Smooth muscle cell of the coronary artery (primary cell): ENCODE results near the gene PPAN. TPM values are rescaled to one million over a fixed set of nuclear protein-coding genes. Genes with fewer than 3 reads are reported as not detected.

Experiments
- total RNA-seq: library from RNA; depleted of rRNA; stranded (reverse); fragments of >200 nt; gene quantifications from 2 replicates; pipeline ENCODE4 v1.2.3, GENCODE V29; 2014; ENCODE audit warnings: low replicate concordance

The PPAN gene, protein sequence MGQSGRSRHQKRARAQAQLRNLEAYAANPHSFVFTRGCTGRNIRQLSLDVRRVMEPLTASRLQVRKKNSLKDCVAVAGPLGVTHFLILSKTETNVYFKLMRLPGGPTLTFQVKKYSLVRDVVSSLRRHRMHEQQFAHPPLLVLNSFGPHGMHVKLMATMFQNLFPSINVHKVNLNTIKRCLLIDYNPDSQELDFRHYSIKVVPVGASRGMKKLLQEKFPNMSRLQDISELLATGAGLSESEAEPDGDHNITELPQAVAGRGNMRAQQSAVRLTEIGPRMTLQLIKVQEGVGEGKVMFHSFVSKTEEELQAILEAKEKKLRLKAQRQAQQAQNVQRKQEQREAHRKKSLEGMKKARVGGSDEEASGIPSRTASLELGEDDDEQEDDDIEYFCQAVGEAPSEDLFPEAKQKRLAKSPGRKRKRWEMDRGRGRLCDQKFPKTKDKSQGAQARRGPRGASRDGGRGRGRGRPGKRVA
- total RNA-seq = 25.2 and 32.5 TPM in 2 replicates

DNA sequence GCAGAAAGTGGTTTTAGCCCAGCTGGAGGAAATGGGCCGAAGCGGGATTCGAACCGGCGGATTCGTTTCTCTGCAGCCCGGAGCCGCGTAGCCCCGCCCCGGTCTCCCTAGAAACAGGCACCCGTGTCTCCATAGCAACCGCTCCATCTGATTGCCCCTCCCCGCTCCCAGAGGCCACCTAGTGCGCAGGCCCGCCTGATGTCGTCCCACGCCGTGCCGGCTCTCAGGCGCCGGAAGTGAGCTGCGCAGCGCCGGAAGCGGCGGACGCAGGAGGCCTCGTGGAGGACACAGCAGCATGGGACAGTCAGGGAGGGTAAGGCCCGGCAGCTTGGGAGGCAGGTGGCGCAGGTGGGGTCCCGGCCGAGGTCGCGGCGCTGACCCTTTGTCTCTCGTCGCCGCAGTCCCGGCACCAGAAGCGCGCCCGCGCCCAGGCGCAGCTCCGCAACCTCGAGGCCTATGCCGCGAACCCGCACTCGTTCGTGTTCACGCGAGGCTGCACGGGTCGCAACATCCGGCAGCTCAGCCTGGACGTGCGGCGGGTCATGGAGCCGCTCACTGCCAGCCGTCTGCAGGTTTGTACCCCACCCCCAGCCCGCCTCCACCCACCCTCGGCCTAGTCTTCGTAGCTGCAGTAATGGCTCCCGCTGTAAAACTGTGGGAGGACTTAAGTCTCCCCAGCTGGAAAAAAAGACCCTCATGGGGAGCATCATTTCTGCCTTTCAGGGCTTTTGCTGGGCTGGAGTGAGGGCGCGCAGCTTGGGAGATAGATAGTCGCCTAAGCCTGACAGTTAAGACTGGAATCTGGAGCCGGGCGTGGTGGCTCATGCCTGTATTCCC lies at the start of gene PPAN:
Gene PPAN, plus strand, starts transcription at position 263 of the 837 bp plus-strand sequence. Its CDS starts 33 bp downstream, at position 296.

DNA sequence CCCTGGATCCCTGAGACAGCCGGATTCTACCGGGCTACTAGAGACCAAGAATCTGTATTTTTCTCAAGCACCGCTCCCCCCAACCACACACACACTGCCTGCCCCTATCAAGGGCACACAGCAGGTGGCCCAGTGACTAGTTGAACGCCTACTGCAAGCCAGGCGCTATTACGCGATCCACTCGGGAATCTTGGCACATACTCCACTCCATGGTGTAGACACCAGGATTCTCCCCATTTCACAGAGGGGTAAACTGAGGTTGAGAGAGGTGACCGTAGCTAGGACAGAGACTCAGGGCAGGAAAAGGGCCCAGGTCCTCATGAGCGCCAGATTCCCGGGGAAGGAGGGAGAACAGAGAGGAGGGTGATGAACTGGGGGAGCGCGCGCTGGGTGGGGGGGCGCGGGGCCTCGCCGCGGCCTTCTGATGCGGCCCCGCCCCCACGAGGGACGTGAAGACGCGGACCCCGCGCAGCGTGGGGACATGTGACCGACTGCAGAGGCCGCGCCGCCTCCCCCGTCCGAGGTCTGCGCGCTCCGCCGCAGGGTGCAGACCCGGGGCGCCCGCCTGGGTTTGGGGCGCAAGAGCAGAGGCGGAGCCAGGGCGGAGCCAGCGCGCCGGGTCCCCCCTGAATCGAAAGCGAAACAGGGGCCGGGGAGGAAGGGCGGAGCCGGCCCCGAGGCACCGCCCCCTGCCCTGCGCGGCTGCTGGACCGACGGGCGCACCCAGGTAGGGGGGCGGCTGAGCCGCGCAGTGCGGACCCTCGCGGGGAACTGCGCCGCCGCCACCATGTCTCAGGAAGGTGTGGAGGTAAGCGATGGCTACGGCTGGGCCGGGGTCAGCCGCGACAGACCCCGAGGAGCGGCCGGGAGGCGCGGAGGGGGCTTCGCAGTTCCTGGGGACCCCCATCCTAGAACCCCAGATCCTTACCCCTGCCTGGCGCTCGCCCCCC lies 20.2 kb upstream of the PPAN start, which contains the start of gene SHFL:
Gene SHFL, plus strand, starts transcription at position 677 of the 950 bp plus-strand sequence. Its CDS starts 111 bp downstream, at position 788.

DNA sequence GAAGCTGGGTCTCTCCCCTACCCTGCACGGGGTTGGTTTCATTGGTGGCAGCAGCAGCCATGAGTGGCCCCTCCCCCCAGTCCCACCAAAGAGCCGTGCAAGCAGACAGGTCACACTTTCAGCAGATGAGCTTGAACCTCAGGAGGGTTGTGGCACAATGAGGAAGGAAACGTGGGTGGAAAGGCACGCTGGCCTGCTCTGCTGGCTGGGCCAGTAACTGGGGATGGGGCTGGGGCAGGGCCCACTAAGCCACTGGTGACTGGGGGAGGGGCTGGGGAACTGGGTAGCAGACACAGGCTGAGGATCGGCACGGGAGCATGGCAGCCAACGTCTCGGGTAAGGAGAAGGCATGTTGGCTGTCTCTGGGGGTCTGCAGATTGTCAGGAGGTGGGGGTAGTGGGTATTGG lies 5.2 kb downstream of the PPAN start, which contains the start of gene P2RY11:
Gene P2RY11, plus strand, starts transcription at position 289 of the 407 bp plus-strand sequence. Its CDS starts 29 bp downstream, at position 318.

Other genes starting within 250 kb of the PPAN start
- gene OLFM2, start 169.8 kb upstream of the PPAN start, total RNA-seq = 1.4 and 16.1 TPM in 2 replicates
- gene COL5A3, start 95.9 kb upstream of the PPAN start, total RNA-seq = 0.38 and 4.3 TPM in 2 replicates
- gene RDH8, start 92.9 kb upstream of the PPAN start, total RNA-seq = not detected in 2 replicates
- 16.0 and 22.7 TPM in 2 replicates for gene SHFL, start 20.0 kb upstream of the PPAN start, total RNA-seq
- gene ANGPTL6, start 3.7 kb upstream of the PPAN start, total RNA-seq = under 0.01 and 0.45 TPM in 2 replicates
- 2.0 and 4.0 TPM in 2 replicates for gene P2RY11, start 5.3 kb downstream of the PPAN start, total RNA-seq
- gene EIF3G, start 13.5 kb downstream of the PPAN start, total RNA-seq = 343 and 390 TPM in 2 replicates
- gene DNMT1, start 88.6 kb downstream of the PPAN start, total RNA-seq = 16.6 and 23.2 TPM in 2 replicates
- 9.3 and 22.9 TPM in 2 replicates for gene S1PR2, start 125.0 kb downstream of the PPAN start, total RNA-seq
- gene MRPL4, start 145.9 kb downstream of the PPAN start, total RNA-seq = 5.7 and 18.0 TPM in 2 replicates
- 7.5 and 20.7 TPM in 2 replicates for gene ICAM1, start 164.8 kb downstream of the PPAN start, total RNA-seq
- 0.45 and 0.82 TPM in 2 replicates for gene ICAM4, start 180.6 kb downstream of the PPAN start, total RNA-seq
- 0.94 and 1.7 TPM in 2 replicates for gene ICAM5, start 183.6 kb downstream of the PPAN start, total RNA-seq
- 0.23 and 0.30 TPM in 2 replicates for gene ZGLP1, start 203.5 kb downstream of the PPAN start, total RNA-seq
- 7.1 and 21.8 TPM in 2 replicates for gene FDX2, start 209.7 kb downstream of the PPAN start, total RNA-seq
- gene RAVER1, start 227.2 kb downstream of the PPAN start, total RNA-seq = 8.2 and 10.9 TPM in 2 replicates
- 15.1 and 21.7 TPM in 2 replicates for gene ICAM3, start 233.3 kb downstream of the PPAN start, total RNA-seq